NCI-H510A (cell line): ENCODE results near the gene TTLL13.
"Not testable (repeated sequence)": the region's sequence is repeated elsewhere in the genome, so short reads cannot be mapped to it uniquely, and the experiment has no call there.

Experiments used
- DNase-seq: peaks from one replicate; lab custom pipeline; 2025; lab: John Stamatoyannopoulos, UW

The TTLL13 gene

DNA sequence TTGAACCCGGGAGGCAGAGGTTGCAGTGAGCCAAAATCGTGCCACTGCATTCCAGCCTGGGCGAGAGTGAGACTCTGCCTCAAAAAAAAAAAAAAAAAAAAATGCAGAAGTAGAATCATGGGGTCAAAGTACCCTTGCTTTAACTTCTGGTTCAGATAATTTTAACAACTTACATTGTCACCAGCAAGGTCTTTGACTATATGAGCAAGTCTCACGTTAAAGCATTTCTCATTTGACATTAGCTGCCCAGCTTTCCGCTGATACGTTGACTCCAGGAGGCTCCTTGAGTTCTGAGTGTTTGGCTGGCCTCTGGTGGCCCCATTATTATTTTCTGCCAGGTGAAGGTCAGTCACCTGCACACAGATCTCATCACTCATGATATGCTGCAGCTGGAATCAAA lies 32.3 kb downstream of the TTLL13 start:
- DNase-seq: not testable (repeated sequence)

GRCh38 chr15:90286678-90287077 lies 37.3 kb downstream of the TTLL13 start:
- DNase-seq: no peak

- DNase-seq: no peak
Observed at GRCh38 chr15:90287101-90287500, 37.7 kb downstream of the TTLL13 start.

DNA sequence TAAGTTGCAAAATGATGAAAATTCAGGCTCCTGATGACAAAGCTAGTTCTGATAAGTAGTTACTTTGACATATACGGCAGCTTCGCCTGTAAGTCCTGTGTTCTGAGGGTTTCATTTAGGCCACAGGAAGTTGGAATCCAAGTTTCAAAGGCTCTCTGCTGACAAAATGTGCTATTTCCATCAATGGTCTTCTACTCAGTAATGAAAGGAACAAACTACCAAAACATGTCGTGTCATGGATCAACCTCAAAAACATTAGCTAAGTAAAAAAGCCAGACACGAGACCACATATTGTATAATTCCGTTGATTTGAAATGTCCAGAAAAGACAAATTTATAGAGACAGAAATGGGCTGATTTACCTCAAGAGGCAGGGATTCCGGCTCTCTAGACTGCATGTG lies 38.6 kb downstream of the TTLL13 start:
- DNase-seq: no peak

- DNase-seq: no peak
Observed at GRCh38 chr15:90291679-90292356, 42.5 kb downstream of the TTLL13 start.

GRCh38 chr15:90293040-90293810 lies 43.9 kb downstream of the TTLL13 start:
- DNase-seq: peak; percentile 87

GRCh38 chr15:90294159-90294558 lies 44.8 kb downstream of the TTLL13 start:
- DNase-seq: no peak

DNA sequence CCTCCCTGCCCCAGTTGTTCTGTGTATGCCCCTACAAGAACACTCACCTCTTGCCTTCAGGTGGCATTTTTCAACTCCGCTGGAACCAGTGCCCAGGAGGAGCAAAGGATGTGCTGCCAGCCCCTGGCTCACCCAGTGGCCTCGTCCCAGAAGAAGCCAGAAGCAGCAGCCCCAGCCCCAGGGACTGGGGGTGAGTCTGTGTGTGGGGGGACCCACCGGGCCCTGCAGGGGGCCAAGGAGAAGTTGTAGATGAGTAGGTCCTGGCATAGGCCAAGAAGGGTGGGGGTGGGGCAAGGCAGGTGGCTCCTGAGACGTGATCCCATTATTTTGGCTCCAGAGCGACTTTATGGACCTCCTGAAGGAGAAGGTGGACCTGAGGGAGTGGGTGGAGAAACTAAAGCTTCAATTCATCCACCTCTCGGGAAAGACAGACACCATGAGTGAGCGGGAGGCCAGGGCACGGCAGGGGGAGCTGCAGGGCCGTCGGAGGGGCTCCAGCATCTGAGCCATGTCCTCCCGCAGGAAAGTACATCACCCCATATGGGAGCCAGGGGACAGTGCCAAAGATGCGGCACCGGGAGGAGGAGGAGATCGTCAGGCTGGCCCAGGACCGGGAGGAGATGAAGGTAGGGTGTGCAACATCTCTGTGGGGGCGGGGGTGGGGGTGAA lies 45.4 kb downstream of the TTLL13 start:
- no peak for DNase-seq

- no peak for DNase-seq
Observed at GRCh38 chr15:90295270-90295648, 45.9 kb downstream of the TTLL13 start.

- DNase-seq: not testable (repeated sequence)
Observed at GRCh38 chr15:90296316-90296884, 47.0 kb downstream of the TTLL13 start.

DNA sequence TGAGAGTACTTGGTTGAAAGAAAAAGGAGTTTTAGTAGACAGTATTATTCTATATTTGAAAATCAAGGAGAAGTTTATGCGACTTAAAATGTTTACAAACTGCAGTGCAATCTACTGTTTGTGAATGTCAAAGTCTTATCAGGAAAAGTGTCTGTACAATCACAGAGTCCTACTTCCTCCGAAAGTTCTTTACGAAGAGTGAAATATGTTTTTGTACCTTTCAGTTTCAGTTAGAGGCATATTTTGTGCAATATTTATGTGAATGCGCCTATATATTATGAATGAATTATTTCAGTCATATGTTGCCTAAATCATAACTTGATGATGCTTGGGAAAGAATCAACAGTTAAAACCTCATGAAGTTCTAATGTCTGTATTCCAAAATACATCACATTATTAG lies 47.7 kb downstream of the TTLL13 start:
- no peak for DNase-seq

DNA sequence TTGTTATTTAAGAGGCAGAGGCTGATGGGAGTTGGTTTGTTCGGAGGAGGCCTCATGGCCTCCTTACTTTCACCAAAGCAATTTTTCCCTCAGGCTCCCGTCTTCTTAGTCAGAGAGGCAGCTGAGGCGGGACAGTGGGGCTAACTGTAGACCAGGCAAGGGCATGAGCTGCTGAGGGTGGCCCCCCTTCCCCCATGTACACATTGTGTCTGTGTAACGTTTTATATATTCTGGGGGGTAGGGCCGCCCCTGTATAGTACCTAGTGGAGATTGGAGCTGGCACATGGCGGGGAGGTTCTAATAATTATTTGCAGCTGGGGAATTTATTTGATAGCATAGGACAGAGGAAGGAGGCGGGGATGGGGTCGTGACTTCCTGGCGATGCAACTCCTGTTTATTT lies 51.2 kb downstream of the TTLL13 start:
- DNase-seq: no peak

- DNase-seq: peak; percentile 32
Observed at GRCh38 chr15:90300988-90301706, 51.8 kb downstream of the TTLL13 start.

- no peak for DNase-seq
Observed at GRCh38 chr15:90301707-90302300, 52.4 kb downstream of the TTLL13 start.

DNA sequence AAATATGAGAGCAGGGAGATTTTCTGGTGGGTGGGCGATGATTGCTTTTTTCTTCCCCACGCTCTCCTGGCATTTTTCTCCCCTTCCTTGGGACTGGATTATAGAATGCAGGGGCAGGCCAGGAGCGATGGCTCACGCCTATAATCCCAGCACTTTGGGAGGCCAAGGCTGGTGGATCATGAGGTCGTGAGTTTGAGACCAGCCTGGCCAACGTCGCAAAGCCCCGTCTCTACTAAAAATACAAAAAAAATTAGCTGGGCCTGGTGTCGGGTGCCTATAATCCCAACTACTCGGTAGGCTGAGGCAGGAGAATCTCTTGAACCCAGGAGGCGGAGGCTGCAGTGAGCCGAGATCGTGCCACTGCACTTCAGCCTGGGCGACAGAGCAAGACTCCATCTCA lies 56.0 kb downstream of the TTLL13 start:
- not testable (repeated sequence) for DNase-seq

DNA sequence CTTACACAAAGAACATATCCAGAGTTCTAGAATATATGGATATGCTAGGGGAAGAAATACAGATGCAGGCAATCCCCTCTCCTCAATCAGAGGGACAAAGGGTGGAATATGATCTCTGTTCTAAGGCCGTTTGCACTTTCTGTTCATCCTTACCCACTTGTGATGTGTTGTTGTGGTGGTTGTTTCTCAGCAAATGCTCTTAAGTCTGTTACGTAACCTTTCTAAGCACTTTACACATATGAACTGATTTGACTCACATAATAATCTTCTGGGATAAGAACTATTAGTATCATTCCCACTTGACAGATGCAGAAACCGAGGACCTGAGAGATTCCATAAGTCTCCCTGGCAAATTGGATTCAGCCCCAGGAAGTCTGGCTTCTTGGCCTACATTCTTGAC lies 56.6 kb downstream of the TTLL13 start:
- no peak for DNase-seq

DNA sequence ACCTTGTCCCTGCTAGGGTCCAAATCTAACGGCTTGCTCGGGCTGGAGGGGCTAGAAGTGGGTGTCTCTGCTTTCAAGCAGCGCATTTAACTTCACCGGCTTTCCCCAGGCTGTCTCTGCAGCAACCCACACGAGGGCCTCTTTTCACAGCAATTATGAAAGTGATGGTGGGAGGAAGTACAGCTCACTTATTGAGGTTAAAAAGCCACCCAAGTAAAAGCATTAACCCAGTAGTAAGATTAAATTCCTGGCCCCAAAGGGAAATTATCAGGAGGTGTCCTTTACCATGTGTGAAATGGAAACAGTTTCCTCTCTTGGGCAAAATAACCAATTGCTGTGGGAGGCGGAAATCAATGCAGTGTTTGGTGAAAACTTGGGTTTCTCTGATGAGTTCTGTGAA lies 57.2 kb downstream of the TTLL13 start:
- DNase-seq: no peak

GRCh38 chr15:90307661-90308060 lies 58.3 kb downstream of the TTLL13 start:
- DNase-seq: no peak

DNA sequence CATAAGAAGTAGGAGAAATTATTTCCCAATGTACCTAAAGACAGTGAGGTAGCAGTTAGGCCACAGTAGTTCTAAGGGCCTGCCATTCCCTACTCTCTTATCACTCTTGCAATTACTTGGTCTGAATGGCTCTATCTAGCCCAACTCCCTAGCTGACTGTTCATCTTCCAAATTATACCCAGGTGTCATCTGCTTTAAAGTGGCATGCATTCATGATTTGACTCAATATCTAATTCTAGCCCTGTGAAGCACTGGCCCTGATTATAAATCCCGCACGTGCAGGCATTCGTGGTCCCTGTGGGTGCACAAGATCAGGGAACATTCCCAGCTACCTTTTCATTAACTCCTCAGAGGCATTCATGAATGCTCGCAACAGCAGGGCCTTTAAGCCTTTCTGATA lies 59.7 kb downstream of the TTLL13 start:
- DNase-seq: no peak
